Femur (tissue), 1 donor: ENCODE measurements around the gene AUTS2.

ENCODE experiments used
- DNase-seq: peaks from one replicate; pipeline ENCODE4 v3.0.0-alpha.2; 2017

The AUTS2 gene

GRCh38 chr7:69690329-69690728 is 92.1 kb downstream of the AUTS2 start:
- no peak for DNase-seq

DNA sequence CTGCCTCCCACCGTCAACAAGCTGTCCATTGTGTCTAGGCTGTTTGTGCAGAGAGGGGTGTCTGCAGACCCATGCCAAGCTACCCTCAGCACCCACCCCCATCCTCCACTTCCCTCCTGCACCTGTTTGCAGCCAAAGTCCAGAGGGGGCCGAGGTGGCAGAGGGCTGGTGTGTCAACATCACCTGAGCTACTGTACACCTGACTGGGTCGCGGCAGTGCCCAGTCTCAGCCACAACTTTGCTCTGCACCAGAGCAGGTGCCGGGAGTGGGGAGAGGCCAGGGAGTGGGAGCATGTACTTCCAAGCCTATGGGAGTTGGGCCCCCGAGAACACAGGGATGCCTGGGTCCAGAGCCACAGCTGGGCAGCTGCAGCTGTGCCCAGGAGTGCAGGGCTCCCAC is 93.1 kb downstream of the AUTS2 start:
- no peak for DNase-seq

- DNase-seq, result no peak
Observed at GRCh38 chr7:69691734-69692133, 93.5 kb downstream of the AUTS2 start.

DNA sequence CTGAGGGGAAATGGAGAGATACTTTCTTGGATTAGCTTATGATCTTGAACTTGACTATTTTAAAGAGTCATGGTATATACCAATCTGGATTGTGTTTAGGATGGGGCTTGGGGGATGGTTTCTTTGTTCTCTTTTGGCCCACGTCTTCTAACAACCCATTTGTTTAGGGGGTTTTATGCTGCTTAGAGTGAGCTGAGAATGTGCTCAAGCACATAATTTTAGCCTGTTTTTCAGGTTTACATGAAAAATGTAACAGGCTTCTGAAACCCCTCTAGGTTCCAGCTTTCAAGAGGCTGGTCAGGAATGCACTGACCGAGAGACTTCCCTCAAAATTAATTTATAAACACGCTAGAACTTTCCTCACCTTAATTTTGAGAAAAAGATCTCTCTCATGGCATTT is 94.3 kb downstream of the AUTS2 start:
- DNase-seq, result no peak

DNA sequence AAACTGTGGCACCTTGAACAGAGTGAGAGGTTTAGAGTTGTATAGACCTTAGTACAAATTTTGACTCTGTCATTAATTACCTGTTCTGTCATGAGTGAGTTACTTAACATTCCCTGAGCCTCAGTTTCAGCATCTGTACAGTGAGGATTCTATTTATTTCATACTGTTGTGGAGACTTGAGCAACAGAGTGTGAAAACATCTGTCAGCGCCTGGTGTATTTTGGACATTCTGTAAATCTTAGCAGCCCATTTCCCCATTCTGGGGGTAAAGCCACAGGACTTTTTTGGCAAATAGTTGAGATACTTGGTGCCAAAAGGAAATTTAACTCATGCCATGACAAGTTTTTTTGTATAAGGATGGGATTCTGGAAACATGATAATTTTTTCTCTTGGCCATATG is 94.8 kb downstream of the AUTS2 start:
- no peak for DNase-seq

DNA sequence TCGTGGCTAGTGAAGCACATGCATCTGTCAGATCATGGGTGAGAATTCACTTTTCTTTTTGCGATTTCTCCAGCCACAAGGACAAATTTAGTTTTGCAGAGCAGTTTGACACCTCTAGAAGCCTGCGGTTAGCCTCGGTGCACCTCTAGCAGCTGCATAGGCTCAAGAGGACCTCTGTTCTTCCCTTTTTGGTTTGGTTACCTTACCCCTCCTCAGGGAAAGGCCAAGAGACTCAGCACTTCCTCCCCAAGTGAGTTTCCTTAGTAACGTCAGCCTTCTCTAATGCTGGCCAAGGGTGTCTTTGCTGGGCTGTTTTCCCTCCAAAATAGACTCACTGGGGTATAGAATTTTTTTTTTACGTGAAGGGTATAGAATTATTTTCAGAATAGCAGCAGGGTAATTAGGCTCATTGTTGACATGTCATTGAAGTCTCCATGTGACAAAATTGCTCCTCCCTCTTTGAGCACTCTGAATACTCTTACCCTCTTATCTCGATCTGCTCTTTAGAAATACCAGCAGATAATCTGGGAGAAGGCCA is 97.8 kb downstream of the AUTS2 start:
- no peak for DNase-seq

DNA sequence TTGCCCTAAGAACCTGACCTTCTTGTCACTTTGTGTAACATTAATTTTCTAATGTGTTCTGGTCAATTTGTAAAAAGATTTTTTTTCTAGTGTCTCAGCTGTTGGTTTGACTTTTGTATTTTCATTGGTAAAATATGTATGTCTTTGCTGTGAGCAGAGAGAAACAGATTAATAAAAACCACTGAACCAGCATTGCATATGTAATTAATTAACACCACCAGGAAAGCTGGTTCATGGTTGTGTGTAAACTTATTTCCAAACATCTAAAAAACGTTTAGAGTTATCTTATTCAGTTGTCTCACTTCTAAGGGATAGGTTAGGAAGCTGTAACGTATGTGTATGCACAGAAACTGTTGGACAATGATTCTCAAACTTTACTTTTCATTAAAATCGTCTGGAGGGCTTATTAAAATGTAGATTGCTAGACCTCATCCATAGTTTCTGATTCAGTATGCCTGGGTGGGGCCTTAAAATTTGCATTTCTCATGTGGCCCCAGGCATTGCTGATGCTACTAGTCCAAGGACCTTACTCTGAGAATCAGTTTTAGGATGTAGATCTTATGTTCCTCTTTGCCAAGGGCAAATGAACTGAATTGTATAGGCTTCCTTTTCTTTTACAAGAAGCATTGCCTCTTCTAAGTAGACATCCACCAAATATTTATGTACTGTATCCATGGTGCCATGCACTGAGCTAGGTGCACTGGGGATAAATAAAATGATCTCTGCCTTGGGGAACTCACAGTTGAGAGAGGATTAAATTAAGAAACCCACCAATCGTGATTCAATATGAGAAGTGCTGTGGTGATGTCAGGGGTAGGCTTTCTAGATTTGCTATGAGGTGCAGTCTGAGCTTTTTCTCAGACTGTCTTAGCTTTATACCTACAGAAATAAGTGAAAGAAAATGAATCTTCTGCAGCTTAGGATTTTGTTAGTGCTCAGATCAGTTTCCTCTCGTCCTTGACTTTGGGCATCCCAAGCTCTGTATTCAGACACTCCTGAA is 98.7 kb downstream of the AUTS2 start:
- no peak for DNase-seq

GRCh38 chr7:69698109-69698825 is 100.0 kb downstream of the AUTS2 start:
- no peak for DNase-seq

- DNase-seq, result no peak
Observed at GRCh38 chr7:69699931-69700330, 101.7 kb downstream of the AUTS2 start.

DNA sequence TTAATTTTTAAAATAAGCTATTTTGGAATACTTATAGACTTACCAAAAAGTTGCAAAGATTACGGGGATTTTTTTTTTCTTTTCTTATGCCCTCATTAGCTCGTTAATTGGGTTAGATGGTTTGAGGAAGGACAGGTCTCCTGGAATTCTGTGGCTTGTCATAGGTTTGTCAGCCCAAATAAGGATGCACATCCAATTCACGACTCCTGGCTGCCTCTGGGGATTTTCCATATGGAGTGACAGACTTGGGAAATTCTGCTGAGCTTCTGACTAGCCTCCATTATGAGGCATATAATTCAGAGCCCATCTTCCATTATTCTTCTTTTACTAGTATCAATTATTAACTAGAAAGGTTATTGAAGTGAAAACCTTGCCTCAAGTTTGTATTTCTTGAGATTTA is 102.1 kb downstream of the AUTS2 start:
- DNase-seq, result no peak

DNA sequence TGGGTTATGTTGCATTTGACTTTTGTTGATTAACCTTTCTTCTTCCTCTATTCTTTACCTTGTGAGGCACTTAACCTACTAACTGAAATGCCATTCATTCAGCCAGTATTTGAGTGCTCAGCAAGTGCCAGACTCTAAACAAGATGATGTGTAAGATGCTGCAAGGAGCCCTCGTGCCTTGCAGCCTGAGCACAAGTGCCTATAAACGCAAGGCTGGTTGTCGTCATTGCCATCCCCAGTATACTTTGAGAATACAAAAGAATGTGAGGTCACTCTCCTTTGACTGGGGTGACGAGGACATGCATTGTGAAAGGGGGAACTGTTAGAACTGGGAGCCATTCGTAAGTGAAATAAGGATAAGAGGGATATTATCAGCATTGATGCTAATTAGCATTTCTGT is 103.0 kb downstream of the AUTS2 start:
- DNase-seq, result no peak

- no peak for DNase-seq
Observed at GRCh38 chr7:69702357-69702756, 104.1 kb downstream of the AUTS2 start.

DNA sequence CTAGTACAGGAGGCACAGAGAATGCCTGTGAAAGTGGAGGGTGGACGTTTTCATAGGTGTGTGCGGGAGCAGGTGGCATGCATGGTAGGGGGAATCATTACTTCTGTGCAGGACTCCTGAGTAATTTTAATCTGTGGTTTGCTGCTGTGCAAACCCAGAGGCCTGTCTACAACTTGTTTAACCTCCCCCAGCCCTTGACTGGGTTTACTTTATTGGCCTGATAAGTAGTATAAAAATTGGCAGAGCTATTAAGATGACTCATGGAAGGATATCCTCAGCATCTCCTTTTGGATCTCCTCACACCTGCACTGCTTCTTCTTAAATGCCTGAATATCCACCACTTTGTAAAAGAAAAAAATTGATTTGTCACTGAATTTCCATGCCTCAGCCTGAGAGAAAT is 104.8 kb downstream of the AUTS2 start:
- no peak for DNase-seq

DNA sequence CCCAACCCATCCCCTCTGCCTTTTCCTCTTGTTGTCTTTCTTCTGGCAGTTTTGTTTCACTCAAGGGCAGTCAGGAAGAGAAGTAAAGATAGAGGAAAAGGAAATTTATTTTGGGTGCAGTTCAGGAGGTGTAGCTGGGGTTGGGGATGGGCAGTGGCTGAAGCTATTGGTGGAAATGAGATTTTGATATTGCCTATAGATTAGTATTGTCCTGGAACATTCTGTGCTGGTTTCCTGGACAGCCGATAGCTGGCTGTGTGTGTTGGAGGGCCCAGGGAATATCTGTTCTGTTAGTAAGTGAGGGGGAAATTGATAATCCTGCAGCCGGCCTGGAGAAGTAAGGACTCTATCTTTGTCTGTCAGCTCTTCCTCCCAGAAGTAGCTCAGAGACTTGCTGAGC is 107.8 kb downstream of the AUTS2 start:
- DNase-seq, result no peak

DNA sequence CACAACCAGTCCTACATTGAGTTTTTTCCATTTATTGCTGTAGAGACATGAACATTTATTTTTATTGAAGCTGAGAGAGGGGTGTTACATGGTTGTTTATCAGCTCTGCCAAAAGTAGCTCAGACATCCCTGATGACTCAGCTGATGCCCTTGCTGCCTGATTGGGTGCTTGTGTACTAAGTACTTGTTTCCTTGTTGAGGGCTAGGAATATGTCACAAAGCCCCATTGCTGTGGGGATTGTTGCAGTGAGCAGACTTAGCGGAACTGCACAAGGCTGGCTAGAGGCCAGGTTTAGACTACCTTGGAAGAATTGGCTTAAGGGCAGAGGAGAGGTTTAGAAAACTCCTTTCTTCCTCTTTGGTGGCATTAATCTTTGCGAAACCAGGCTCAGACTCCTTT is 110.6 kb downstream of the AUTS2 start:
- DNase-seq, result no peak

- DNase-seq, result no peak
Observed at GRCh38 chr7:69710768-69711438, 112.6 kb downstream of the AUTS2 start.

GRCh38 chr7:69714886-69715576 is 116.8 kb downstream of the AUTS2 start:
- DNase-seq, result no peak

DNA sequence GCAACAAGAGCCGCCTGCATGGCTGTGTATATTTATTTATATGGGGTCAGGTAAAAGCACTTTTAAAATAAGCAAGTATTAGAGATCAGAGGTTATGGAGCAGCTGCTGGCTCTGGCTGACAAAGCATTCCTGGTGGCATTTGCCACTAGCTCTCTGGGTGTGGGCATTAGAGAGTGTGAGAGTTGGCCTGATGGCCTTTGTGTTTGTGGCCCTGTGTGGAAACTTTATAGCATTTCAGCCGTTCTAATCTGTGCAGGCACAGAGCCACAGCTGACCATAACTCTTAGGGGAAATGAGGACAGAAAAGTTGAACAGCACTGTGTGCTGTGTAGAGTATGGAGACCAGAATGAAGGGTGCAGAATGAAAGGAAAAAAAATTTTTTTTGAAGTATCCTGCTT is 118.9 kb downstream of the AUTS2 start:
- DNase-seq, result no peak

DNA sequence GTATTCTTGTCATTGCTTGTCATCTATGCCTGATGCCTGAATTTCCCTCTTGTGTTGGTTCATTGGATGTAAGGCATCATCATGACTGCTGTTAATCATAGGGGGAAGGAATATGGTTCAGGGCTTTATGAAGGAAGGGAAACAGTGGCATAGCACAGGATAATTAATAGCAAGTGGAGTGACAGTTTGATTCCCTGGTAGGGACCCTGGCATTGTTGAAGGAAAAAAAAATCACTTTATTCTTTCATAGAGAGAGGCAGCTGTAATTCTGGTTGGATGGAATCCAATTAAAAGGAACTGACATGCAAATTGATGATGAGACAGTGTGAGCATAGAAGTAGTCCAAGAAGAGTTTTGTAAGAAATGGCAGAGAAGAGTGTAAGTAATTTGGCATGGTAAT is 121.4 kb downstream of the AUTS2 start:
- no peak for DNase-seq

DNA sequence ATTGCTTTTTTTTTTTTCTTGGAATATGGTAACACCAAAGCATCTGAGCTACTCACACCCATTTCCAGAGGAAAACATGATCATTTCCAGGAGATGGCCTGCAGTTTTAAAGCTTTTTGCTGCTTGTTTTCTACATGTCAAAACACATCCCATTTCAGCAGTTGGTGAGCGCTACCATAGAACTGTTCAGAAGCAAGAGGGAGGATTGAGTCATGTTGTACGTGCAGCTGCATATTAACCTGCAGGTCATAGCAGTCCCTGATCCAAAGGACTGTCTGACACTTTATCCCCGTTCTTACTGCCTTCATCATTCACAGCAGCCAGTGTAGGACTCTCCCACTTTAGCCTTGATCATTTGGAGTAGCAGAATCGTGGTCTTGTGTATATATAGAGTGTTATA is 124.6 kb downstream of the AUTS2 start:
- no peak for DNase-seq

GRCh38 chr7:69723663-69724062 is 125.4 kb downstream of the AUTS2 start:
- DNase-seq, result no peak

DNA sequence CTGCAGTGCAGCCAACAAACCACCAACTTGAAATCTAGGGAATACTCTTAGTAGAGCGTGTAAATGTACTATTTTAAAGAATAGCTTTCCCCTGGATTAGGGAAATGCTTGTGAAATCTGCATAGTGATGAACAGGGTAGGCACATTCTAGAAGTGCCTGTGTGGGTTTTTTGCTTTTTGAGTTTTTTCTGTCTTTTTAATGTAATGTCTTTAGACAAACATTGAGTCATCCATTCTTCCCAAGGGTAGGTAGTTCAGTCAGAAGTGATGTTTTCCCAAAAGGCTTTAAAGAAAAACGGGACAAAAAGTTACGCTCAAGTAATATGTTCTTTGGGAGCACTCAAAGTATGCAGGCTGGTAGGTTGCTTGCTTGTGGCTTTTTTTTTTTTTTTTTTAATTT is 130.0 kb downstream of the AUTS2 start:
- DNase-seq, result no peak

- no peak for DNase-seq
Observed at GRCh38 chr7:69732203-69732602, 133.9 kb downstream of the AUTS2 start.
